Esophagus muscularis mucosa (tissue), 4 donors: ENCODE data around the gene SLC28A1. TPM values are rescaled to one million over a fixed set of nuclear protein-coding genes. Genes with fewer than 3 reads are reported as not detected.

Experiments used
- DNase-seq: peaks from one replicate; pipeline ENCODE4 v3.0.0-alpha.2; 2017; ENCODE audit errors: extremely low spot score
- H3K27ac ChIP-seq, 4 donors: fragments of 200-600 bp; sonication (generic); replicated peaks in 1 of 4; 1 replicate in 3 of 4; 2 replicates in 1 of 4; pipeline ENCODE4 v1.5.1; 2016 to 2019; ENCODE audit warnings: mild to moderate bottlenecking in 1 of 4
- H3K27me3 ChIP-seq, 4 donors: fragments of 200-600 bp; sonication (generic); one replicate each; pipeline versions ENCODE4 v1.5.1 to v1.6.0; 2016 to 2019
- H3K36me3 ChIP-seq, 4 donors: fragments of 200-600 bp; sonication (generic); one replicate each; pipeline ENCODE4 v1.5.1; 2016 to 2019
- H3K4me1 ChIP-seq, 4 donors: fragments of 200-600 bp; sonication (generic); one replicate each; pipeline ENCODE4 v1.5.1; 2016 to 2019
- H3K4me3 ChIP-seq, 4 donors: fragments of 200-600 bp; sonication (generic); 1 replicate in 2 of 4; 2 replicates in 2 of 4; pipeline ENCODE4 v1.5.1; 2016 to 2019; ENCODE audit warnings: mild to moderate bottlenecking in 4 of 4, moderate library complexity in 1 of 4
- H3K9me3 ChIP-seq, 4 donors: fragments of 200-600 bp; sonication (generic); 1 replicate in 3 of 4; 2 replicates in 1 of 4; pipeline ENCODE4 v1.5.1; 2016 to 2019
- CTCF ChIP-seq, 3 experiments: fragments of 200-600 bp in 2 of 3; fragments of 450-650 bp in 1 of 3; sonication (generic) in 2 of 3; IDR thresholded peaks; one replicate each; pipeline ENCODE4 v1.5.1; 2017 to 2019; ENCODE audit warnings: antibody characterized with exemption in 3 of 3, mild to moderate bottlenecking in 2 of 3, moderate library complexity in 1 of 3
- EP300 ChIP-seq: sonication (generic); formaldehyde crosslinking; IDR thresholded peaks from one replicate; pipeline ENCODE4 v1.6.1; 2017; ENCODE audit warnings: antibody characterized with exemption
- POLR2A ChIP-seq: fragments of 450-650 bp; IDR thresholded peaks from one replicate; pipeline ENCODE4 v1.6.1; 2017; ENCODE audit warnings: antibody characterized with exemption, moderate library complexity, mild to moderate bottlenecking, low read depth
- POLR2AphosphoS5 ChIP-seq, 2 donors: sonication (generic); formaldehyde crosslinking; IDR thresholded peaks; one replicate each; pipeline ENCODE4 v1.6.1; 2017; ENCODE audit warnings: antibody characterized with exemption in 2 of 2
- WGBS: methylation state at CpG from one replicate; pipeline ENCODE4 v1.1.5; 2018; 5-methylcytosine and 5-hydroxymethylcytosine counted together
- intact Hi-C: fragments of 100-400 bp; cut with DNase I; formaldehyde crosslinking; loops from one replicate; pipeline ENCODE4 v1.15.1; 2023
- total RNA-seq, 4 donors: library from RNA; depleted of rRNA; stranded (reverse); fragments of >200 nt; gene quantifications; one replicate each; pipeline versions ENCODE4 v1.1.0 to v1.2.1, GENCODE V29; 2016

Gene SLC28A1
- total RNA-seq, 4 donors from 2014 or later = 0.23 TPM; not detected in 3

- DNase-seq = no peak
- intact Hi-C loops = no loop called here
These were observed 59.8 kb downstream of the SLC28A1 start for GRCh38 chr15:84944311-84944710.

GRCh38 chr15:84944861-84945260, 60.4 kb downstream of the SLC28A1 start:
- 84% methylated on average over 7 of the region's 11 CpGs for WGBS
- intact Hi-C loops = no loop called here
- Histone ChIP-seq H3K9me3 (peaks cover 0 to 3% (median 0%) of the 10 kb centered on the region in 4 donors), H3K4me3 (no peak overlapping the region), H3K36me3 (no peaks in the 10 kb centered on the region), H3K27ac (no peak overlapping the region), H3K27me3 (no peaks in the 10 kb centered on the region), H3K4me1 (peaks cover 3 to 21% (median 10%) of the 10 kb centered on the region in 4 donors)
- TF ChIP-seq CTCF (IDR thresholded peaks at IDR 0.05) (no peak), POLR2AphosphoS5 (IDR thresholded peaks at IDR 0.05) (no peak), EP300 (no peak), POLR2A (no peak)
- no peak for DNase-seq

More at GRCh38 chr15:84944311-84944710, 59.8 kb downstream of the SLC28A1 start:
- no peak for TF ChIP-seq POLR2AphosphoS5 (IDR thresholded peaks at IDR 0.05)
- no peak for TF ChIP-seq EP300
- TF ChIP-seq CTCF (IDR thresholded peaks at IDR 0.05) = no peak
- no peak for TF ChIP-seq POLR2A
- no peak overlapping the region for H3K27ac ChIP-seq
- peaks cover 3 to 20% (median 10%) of the 10 kb centered on the region in 4 donors for H3K4me1 ChIP-seq
- peaks cover 0 to 3% (median 0%) of the 10 kb centered on the region in 4 donors for H3K9me3 ChIP-seq
- no peaks in the 10 kb centered on the region for H3K27me3 ChIP-seq
- no peak overlapping the region for H3K4me3 ChIP-seq
- H3K36me3 ChIP-seq = no peaks in the 10 kb centered on the region
- WGBS = 93% methylated on average over 6 of the region's 10 CpGs

GRCh38 chr15:84946772-84947489, 62.5 kb downstream of the SLC28A1 start:
- no peak for DNase-seq
- H3K27me3 ChIP-seq = no peaks in the 10 kb centered on the region
- intact Hi-C loops = no loop called here

GRCh38 chr15:84947947-84948830, 63.7 kb downstream of the SLC28A1 start:
- intact Hi-C loops = no loop called here
- DNase-seq = no peak
- Histone ChIP-seq H3K4me3 (no peak overlapping the region), H3K9me3 (no peaks in the 10 kb centered on the region), H3K27ac (peak overlapping the region in 3 of 4 donors; percentile 5 to 13 (median 12)), H3K36me3 (no peaks in the 10 kb centered on the region), H3K27me3 (no peaks in the 10 kb centered on the region), H3K4me1 (peaks cover 3 to 21% (median 10%) of the 10 kb centered on the region in 4 donors)
- WGBS = 62% methylated on average over 4 of the region's 4 CpGs
- TF ChIP-seq POLR2AphosphoS5 (IDR thresholded peaks at IDR 0.05) = no peak
- TF ChIP-seq POLR2A = no peak
- no peak for TF ChIP-seq CTCF (IDR thresholded peaks at IDR 0.05)
- no peak for TF ChIP-seq EP300

More at GRCh38 chr15:84946772-84947489, 62.5 kb downstream of the SLC28A1 start:
- Histone ChIP-seq H3K4me3 (no peak overlapping the region), H3K9me3 (no peaks in the 10 kb centered on the region), H3K27ac (peak overlapping the region in 2 of 4 donors; percentile 12 to 27), H3K4me1 (peaks cover 3 to 21% (median 10%) of the 10 kb centered on the region in 4 donors), H3K36me3 (no peaks in the 10 kb centered on the region)
- TF ChIP-seq CTCF (IDR thresholded peaks at IDR 0.05) = no peak
- WGBS = 79% methylated on average over 4 of the region's 5 CpGs
